IPS-15b (cell line): ENCODE results near the gene ZNF438.

Source experiments
- H3K27me3 ChIP-seq: one replicate; pipeline ENCODE4 v1.6.1; 2013; ENCODE audit warnings: low read length; ENCODE audit not compliant: control insufficient read depth, insufficient read depth
- H3K36me3 ChIP-seq: one replicate; pipeline ENCODE4 v1.6.1; 2013; ENCODE audit warnings: low read length; ENCODE audit not compliant: control insufficient read depth, insufficient read depth
- H3K4me1 ChIP-seq: one replicate; pipeline ENCODE4 v1.6.1; 2013; ENCODE audit warnings: mild to moderate bottlenecking, low read length; ENCODE audit not compliant: control insufficient read depth, insufficient read depth
- H3K4me3 ChIP-seq: one replicate; pipeline ENCODE4 v1.5.1; 2013; ENCODE audit warnings: low read depth, low read length
- H3K9ac ChIP-seq: one replicate; pipeline ENCODE4 v1.6.1; 2013; ENCODE audit warnings: low read depth, mild to moderate bottlenecking, low read length
- H3K9me3 ChIP-seq: one replicate; pipeline ENCODE4 v1.6.1; 2013; ENCODE audit warnings: mild to moderate bottlenecking, low read length; ENCODE audit not compliant: control insufficient read depth, insufficient read depth

ZNF438 gene

DNA sequence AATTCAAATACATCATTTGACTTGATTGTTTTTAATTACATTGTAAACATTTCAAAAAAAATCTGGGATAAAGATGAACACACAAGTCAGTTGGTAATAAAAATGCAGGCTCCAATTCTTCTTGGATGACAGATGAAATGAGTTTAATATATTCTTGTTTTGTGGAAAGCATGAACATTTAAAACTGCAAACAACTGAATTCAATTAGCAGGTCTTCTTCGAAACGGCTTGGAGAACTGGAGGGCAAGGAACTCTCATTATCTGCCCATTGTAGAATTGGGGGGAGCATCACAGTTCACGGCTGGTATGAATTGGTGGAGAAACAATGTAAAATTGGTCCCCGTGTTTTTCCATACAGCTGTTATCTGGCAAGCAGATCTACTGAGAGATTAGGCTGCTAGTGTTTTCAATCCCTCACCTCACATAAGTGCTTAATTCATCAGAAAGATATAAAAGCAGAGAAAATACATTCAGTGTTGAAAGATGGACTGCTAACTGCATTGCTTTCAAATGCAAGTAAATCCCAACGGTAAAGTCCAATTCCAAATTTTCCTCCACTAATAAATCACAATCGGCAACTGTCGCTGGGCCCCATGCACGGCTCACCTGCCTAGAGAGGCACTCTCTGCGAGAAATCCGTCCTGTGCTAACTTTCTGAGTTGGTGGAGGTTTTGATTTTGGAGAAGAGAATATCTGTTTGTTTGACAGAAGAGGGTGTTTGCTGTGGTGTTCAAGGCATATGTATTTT lies 199.5 kb downstream of the ZNF438 start:
- H3K9me3 ChIP-seq = no peaks in the 10 kb centered on the region
- no peaks in the 10 kb centered on the region for H3K36me3 ChIP-seq
- H3K4me1 ChIP-seq = peaks cover 6% of the 10 kb centered on the region
- H3K9ac ChIP-seq = no peak overlapping the region
- H3K27me3 ChIP-seq = no peaks in the 10 kb centered on the region
- H3K4me3 ChIP-seq = no peak overlapping the region

DNA sequence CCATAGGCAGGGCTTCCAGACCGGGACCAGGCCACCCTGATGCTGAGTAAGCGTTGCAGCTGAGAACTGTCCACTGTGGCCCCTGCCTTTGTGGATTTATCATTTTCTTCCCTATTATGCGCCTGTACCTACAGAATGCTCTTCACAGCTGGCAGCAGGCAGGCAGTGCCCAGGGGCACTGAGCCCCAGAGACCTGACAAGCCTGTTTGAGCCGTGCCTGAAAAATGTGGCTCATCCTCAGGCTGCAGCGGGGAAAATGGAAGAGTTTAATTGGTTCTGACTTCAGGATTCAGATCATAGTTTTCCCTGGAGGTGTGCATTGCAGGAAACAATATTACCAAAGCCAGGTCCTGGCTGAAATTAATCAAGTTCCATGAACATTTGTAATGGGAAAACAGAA lies 200.2 kb downstream of the ZNF438 start:
- Histone ChIP-seq H3K4me3 (no peak overlapping the region), H3K9ac (no peak overlapping the region), H3K4me1 (peaks cover 6% of the 10 kb centered on the region), H3K27me3 (no peaks in the 10 kb centered on the region), H3K36me3 (no peaks in the 10 kb centered on the region), H3K9me3 (no peaks in the 10 kb centered on the region)

DNA sequence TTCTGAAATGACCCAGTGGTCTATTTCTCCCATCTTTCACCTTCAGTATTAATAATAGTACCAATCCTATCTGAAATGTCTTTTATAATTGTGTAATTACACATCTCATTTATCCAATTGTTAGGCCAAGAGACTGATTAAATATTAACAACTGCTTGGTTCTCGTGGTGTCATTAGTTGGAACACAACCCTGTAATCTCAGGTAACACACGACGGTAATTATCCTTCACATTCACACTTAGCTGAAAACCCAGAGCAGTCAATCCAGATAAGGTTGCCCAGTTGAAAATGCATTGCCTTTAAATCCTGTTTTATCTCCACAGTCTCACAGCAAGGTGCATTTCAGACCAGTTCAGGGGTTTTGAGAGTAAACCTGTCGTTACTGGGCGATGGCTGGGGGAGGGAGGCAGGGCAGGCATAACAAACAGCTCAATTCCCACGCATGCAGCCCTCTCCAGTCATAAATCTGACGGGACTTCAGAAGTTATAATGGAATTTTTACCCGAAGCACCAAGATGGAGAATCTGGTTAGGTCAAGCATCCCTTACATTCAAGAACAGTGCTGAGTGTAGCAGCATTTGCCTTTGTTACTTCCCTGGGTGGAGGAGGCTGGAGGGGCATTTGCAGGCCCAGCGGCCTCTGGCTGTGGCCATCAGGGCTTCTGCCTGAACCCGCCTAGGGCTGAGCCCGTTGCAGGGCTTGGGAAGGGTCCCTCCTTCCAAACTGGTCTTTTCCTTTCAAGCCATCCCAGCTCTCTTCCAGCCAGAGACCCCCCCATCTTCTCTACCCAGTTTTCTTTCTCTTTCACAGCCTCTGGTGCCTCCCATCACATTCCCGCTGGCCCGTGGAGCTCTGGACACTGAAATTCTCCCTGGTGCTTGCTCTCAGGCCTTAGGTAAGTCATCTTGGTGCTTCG lies 201.1 kb downstream of the ZNF438 start:
- Histone ChIP-seq H3K9me3 (no peaks in the 10 kb centered on the region), H3K36me3 (no peaks in the 10 kb centered on the region), H3K9ac (no peak overlapping the region), H3K4me1 (peaks cover 6% of the 10 kb centered on the region), H3K4me3 (no peak overlapping the region), H3K27me3 (no peaks in the 10 kb centered on the region)

DNA sequence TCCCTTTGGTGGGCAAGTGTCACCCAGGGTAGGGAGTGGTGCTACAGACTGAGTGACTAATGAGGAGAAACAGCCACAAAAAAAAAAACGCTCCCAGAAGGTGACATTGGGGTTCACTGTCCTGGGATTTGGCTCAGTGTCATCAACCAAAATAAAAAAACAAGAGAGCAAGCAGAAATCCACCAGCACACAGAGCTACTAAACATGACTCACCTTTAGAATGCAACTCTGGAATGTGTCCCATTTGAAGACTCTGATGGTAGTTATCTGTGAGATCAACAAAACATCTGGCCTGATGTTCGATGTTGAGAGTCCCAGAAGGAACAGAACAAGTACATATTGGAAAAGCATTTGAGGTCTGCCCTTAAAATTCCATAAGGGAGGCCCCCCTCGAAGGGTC lies 201.8 kb downstream of the ZNF438 start:
- peaks cover 6% of the 10 kb centered on the region for H3K4me1 ChIP-seq
- H3K9me3 ChIP-seq = no peaks in the 10 kb centered on the region
- H3K4me3 ChIP-seq = no peak overlapping the region
- H3K36me3 ChIP-seq = no peaks in the 10 kb centered on the region
- H3K9ac ChIP-seq = no peak overlapping the region
- no peaks in the 10 kb centered on the region for H3K27me3 ChIP-seq

DNA sequence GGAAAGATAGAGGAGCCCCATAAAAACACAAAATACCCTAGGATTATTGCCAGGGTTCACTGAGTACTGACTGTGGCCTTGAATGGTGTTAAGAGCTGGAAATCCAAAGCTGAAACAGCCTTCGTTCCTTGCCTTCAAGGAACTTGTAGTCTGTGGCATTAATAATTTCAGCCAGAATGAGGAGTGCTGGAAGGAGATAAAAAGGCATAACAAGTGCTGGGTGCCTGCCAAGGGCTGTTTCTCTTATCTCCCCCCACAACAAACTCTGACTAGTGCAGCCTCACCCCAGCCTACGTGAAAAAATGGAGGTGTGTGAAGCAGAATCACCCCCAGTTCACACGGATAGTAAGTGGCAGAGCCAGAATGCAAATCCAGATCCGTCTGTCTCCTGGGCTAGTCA lies 203.0 kb downstream of the ZNF438 start:
- H3K27me3 ChIP-seq = no peaks in the 10 kb centered on the region
- H3K9ac ChIP-seq = no peak overlapping the region
- H3K4me3 ChIP-seq = no peak overlapping the region
- H3K4me1 ChIP-seq = peaks cover 6% of the 10 kb centered on the region
- H3K9me3 ChIP-seq = no peaks in the 10 kb centered on the region
- no peaks in the 10 kb centered on the region for H3K36me3 ChIP-seq

DNA sequence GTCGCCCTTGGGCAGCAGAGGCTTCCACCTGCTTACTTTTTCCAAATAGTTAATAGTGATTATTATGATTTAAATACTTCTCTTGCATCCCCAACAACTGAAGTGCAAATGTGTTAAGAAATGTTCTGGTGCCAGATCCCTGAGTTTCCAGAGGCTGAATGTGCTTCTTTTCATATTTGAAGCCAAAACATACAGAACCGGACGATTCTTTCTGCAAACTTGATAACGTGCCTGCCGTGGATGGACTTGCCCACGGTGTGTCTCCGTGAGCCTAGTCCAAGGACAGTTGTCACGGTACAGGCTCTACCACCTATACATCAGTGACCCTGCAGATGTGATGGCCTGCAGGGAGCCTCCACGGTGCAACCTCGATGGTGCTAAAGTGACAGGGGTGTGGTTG lies 203.5 kb downstream of the ZNF438 start:
- Histone ChIP-seq H3K9me3 (no peaks in the 10 kb centered on the region), H3K4me1 (peaks cover 6% of the 10 kb centered on the region), H3K27me3 (no peaks in the 10 kb centered on the region), H3K9ac (no peak overlapping the region), H3K36me3 (no peaks in the 10 kb centered on the region), H3K4me3 (no peak overlapping the region)

DNA sequence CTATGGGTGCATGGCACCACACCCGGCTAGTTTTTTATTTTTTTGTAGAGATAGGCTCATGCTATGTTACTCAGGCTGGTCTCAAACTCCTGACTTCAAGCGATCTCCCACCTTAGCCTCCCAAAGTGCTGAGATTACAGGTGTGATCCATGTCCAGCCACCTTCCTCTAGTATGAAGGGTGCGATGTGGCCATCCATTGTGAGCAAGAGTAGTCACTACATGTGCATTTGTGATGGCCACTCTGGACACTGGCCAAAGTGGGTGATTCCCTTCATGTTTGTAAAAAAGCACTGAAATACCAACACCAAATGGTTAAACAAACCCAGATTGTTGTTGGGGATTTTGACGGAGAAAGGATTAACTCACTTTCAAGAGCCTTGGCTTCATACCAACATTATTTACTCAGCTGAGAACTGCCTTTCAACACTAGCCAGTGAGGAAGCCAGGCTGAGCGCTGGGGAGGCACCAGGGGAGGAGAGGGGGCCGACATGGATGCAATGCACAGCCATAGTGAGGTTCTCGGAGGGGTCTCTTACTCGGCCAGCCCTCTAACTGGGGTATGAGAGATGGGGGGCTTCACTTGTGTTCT lies 204.0 kb downstream of the ZNF438 start:
- no peak overlapping the region for H3K4me3 ChIP-seq
- H3K9me3 ChIP-seq = no peaks in the 10 kb centered on the region
- no peak overlapping the region for H3K9ac ChIP-seq
- H3K36me3 ChIP-seq = no peaks in the 10 kb centered on the region
- H3K27me3 ChIP-seq = no peaks in the 10 kb centered on the region
- peaks cover 6% of the 10 kb centered on the region for H3K4me1 ChIP-seq

DNA sequence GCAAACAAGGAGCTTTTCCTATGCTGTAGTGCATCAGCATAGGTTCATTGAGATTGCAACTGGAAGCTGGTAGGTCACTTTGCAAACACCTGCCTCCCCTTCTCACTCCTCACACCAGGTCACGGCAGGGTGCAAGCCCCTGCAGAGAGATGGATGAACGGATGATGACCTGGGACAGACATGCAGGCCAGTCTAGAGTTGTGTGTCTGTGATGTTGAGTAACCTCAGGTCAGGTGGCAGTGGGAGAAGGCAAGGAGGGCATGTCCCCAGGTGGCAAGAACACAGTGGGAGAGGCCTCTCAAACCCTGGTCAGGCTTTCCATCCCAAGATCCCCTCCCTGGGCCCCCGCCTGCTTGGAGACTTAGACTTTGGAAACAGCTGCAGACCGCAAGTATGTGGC lies 205.0 kb downstream of the ZNF438 start:
- no peaks in the 10 kb centered on the region for H3K36me3 ChIP-seq
- no peak overlapping the region for H3K9ac ChIP-seq
- no peak overlapping the region for H3K4me3 ChIP-seq
- peaks cover 6% of the 10 kb centered on the region for H3K4me1 ChIP-seq
- no peaks in the 10 kb centered on the region for H3K27me3 ChIP-seq
- no peaks in the 10 kb centered on the region for H3K9me3 ChIP-seq

DNA sequence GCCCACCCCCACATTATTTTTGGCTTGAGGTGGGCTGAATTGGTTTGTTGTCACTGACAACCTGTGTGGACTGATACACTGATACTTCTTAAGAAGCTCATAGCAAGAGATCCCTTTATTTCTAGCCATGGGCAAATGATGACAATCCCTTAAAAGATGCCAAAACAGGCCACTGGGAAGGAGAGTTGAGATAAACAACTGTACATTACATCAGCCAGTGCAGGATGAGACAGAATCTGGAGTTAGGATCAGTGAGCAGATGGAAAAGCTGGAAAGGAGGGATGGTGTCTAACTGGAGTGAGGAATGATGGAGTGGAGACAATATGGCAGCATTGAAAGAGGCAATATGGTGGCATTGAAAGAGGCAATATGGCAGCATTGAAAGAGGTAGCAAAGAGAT lies 206.2 kb downstream of the ZNF438 start:
- Histone ChIP-seq H3K27me3 (no peaks in the 10 kb centered on the region), H3K9ac (no peak overlapping the region), H3K36me3 (no peaks in the 10 kb centered on the region), H3K4me3 (no peak overlapping the region), H3K4me1 (peaks cover 3% of the 10 kb centered on the region), H3K9me3 (no peaks in the 10 kb centered on the region)

DNA sequence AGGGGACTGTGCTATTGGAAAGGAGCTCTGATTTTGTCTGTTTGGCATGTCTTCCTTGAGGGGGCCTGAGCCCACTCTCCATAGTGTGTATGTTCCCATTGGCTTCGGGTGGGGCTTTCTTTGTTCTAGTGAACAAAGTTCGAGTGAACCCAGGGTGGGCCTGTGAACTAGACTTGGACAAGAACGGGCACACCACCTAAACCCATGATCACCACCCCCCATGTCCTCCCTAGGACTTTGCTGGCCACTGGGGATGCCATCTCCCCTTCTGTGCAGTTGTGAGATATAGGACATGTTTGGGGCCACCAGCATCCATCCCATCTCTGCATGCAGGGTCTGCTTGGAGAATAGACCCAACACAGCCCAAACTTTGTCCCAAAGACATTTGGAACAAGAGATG lies 206.6 kb downstream of the ZNF438 start:
- Histone ChIP-seq H3K4me1 (peaks cover 3% of the 10 kb centered on the region), H3K9me3 (no peaks in the 10 kb centered on the region), H3K4me3 (no peak overlapping the region), H3K36me3 (no peaks in the 10 kb centered on the region), H3K27me3 (no peaks in the 10 kb centered on the region), H3K9ac (no peak overlapping the region)

DNA sequence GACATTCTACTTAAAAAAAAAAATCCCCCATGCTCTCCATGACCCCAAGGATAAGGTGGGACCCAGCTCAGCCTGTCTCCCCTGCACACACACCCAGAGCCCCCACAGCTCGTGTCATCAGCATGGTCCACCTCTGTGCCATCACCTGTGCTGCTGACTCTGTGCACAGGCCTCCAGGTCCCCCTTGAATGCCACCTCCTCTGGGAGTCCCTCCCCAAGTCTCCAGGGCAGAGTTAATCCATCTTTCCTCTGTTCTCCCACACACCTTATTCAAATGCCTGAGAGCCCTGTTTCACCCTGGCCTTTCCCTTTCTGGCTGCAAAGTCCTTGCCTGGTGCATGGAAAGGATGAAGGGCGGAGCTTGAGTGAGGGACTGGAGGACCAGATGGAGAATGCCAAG lies 208.0 kb downstream of the ZNF438 start:
- H3K4me3 ChIP-seq = no peak overlapping the region
- no peaks in the 10 kb centered on the region for H3K36me3 ChIP-seq
- H3K4me1 ChIP-seq = peaks cover 3% of the 10 kb centered on the region
- peaks cover 3% of the 10 kb centered on the region for H3K27me3 ChIP-seq
- H3K9me3 ChIP-seq = no peaks in the 10 kb centered on the region
- H3K9ac ChIP-seq = no peak overlapping the region
